Prostate gland (tissue), 2 donors: ENCODE measurements around the gene LRRC26.

Experiments
- CTCF ChIP-seq, 4 experiments: fragments of 200-600 bp in 2 of 4; fragments of 450-650 bp in 2 of 4; sonication (generic) in 2 of 4; IDR thresholded peaks; 1 replicate in 3 of 4; 2 replicates in 1 of 4; pipeline ENCODE4 v1.5.1; 2016 to 2019; ENCODE audit warnings: antibody characterized with exemption in 4 of 4, mild to moderate bottlenecking in 2 of 4, moderate library complexity in 2 of 4
- POLR2A ChIP-seq: fragments of 450-650 bp; IDR thresholded peaks from one replicate; pipeline ENCODE4 v1.6.1; 2016; ENCODE audit warnings: antibody characterized with exemption, mild to moderate bottlenecking
- POLR2AphosphoS5 ChIP-seq: sonication (generic); formaldehyde crosslinking; IDR thresholded peaks from one replicate; pipeline ENCODE4 v1.6.1; 2017; ENCODE audit warnings: antibody characterized with exemption

GRCh38 chr9:137174722-137175293 lies 5.0 kb upstream of the LRRC26 start:
- TF ChIP-seq CTCF (IDR thresholded peaks at IDR 0.05) (no peak), POLR2A (no peak), POLR2AphosphoS5 (no peak)
